Activated CD4-positive, alpha-beta T cell treated with anti-CD3 and anti-CD28 coated beads, Interleukin-2, amount 50 U/mL, for 4 hours (primary cell): ENCODE measurements around the gene LRATD1.

Experiments used
- DNase-seq, 2 experiments: peaks; one replicate each; pipeline ENCODE4 v3.0.0-alpha.2; 2020

LRATD1 gene

DNA sequence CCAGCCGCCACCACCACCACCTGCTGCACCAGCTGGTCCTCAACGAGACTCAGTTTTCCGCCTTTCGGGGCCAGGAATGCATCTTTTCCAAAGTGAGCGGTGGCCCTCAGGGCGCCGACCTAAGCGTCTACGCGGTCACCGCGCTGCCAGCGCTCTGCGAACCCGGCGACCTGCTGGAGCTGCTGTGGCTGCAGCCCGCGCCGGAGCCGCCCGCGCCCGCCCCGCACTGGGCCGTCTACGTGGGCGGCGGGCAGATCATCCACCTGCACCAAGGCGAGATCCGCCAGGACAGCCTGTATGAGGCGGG lies 1.6 kb downstream of the LRATD1 start:
- no peak for DNase-seq

DNA sequence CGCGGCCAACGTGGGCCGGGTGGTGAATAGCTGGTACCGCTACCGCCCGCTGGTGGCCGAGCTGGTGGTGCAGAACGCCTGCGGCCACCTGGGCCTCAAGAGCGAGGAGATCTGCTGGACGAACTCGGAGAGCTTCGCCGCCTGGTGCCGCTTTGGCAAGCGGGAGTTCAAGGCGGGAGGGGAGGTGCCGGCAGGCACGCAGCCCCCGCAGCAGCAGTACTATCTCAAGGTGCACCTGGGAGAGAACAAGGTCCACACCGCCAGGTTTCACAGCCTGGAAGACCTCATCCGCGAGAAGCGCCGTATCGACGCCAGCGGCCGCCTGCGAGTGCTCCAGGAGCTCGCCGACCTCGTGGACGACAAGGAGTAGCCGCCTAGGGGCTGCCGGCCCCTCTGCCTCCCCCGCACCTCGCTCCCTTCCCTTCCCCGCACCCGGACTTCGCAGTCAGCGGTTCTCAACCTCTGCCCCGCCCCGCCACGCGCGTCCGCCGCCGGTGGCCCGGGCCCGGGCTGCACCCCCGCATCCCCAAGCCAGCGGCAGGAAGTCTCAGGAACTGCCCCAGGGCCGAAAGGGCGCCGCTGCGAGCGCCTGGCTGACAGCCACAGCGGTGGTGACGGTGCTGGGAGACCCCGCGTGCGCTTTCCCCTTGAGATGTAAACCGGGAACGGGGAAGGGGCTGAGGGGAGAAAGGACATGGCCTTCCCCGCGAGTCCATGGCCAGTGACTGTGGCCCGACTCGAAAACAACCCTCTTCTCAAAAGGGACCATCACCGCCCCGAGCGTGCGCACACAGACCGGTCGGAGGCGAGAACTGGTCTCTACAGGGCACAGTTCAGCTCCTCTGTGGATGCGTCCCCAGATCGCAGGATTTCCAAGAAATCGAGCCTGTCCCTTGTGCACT lies 2.2 kb downstream of the LRATD1 start:
- no peak for DNase-seq

DNA sequence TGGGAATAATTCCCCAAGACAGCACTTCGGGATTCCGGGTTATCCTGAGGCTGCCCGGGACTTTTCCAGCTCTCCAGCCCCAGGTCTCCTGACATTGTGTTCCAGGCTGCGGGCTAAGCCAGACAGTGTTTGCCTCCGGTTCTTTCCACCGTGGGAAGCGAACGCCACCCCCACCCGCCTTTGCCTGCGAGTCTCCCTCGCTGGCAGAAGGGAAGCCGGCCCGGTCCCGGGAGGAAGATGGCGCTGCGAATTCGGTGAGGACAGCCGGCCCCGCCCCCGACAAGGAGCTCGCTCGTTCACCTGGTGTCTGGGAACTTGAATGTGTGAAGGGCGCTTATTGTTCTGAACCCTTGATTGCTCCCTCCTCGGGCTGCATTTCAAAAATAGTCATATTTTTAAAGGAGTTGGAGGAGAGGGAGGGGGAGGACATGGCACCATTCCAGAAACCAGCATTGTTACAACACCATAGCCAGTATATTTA lies 2.9 kb downstream of the LRATD1 start:
- no peak for DNase-seq

DNA sequence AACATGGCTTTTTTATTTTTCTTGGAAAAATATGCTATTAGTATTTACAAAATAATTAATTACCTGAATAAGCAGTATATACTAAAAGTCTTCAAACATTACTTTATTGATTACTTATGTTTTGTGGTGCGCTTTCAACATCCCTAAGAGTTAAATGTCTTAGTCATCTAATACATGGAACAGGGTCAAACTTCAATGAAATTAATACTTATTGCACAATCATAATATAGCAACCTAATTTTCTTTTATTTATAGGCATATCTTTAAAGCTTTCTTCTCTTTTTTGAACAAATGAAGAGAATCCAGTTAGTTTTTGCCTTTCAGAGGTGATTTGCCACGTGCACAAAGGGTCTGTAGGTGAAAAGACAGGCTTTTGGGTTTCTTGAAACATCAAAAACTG lies 6.0 kb downstream of the LRATD1 start:
- DNase-seq: no peak

DNA sequence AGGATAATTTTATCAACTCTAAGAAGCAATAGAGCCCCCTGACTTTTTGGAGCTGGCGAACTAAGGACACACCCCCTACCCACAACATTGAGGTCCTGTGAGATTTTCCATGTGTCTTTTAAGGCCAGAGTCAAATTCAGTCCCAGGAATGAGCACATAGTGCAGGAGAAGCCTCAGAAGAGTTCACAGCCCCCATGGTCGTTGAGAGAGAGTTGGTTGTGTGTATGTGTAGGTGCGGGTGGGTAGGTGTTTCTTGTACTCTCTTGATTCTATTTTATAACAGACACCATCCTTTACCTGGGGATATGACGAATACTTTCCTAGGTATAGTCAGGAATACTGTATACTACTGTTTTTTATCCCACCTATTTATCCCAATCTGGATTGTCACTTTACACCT lies 8.6 kb downstream of the LRATD1 start:
- DNase-seq: no peak

DNA sequence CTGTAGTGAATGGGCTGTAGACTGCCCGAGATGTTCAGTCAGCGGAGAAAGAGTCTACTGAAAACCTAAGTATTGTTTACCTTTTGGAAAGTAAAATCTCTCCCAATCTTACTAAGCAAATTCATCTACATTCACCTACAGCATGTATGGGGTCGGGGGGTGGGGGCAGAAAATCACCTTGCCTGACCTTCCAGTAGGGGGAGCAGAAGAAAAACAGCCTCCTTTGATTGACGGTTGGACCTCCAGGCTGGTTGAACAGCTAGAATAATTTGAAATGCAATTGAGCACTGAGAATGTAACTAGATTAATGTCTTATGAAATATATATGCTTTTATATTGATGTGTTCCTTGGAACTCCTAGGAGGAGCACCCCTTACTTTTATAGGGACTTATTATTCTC lies 10.0 kb downstream of the LRATD1 start:
- DNase-seq: no peak

DNA sequence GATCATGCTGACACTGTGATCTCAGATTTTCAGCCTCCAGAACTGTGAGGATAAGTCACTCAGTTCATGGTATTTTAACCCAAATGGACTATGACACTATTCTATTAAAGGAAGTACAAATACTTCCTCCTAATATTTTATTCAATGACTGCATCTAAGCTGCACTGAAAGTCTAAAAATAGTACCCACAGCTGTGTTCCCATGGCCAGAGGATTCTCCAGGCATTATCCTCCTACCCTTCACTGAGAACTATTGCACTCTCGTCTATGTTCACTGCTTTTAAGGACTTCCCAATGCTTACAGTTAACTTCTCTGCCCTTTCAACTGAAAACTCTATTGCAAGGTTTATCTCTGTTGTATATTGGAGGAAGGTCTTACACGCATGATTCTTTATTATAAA lies 15.2 kb downstream of the LRATD1 start:
- no peak for DNase-seq

DNA sequence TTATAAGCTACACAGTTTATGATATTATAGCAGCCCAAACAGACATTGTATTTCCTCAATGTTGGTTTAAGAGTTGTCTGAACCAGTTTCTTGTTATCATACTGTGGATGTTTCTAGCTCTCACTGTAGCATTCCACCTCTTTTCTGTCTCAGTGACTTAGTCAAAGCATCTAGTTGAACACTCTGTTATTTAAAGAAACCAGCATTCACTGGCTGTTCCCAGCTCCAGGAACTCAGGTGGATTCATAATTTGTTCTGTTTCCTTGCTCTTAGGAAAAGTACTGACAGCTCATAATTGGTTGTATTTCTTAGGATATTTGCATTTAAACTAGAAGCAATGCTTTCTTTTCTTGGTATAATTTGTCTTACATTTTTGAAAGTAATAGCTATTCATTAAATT lies 17.5 kb downstream of the LRATD1 start:
- no peak for DNase-seq

DNA sequence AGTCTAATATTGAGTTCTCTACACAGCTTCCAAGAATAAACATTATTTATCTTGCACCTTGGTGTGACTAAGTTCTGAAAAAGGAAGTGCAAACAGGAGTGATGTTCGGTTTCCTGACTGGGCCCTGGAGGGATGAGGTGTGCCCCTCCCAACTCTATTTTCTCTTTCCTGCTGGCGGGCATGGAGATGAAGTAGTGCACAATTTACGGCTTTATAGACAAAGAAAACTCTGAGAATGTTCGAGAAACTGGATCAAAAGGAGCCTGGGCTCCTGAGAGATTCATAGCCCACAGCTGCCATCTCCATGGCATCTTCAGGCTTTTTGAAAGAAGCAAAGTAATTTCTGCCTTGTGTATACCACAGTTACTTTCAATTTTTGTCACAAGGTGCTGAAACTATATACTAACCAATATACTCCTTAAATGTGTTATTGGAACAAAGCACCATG lies 22.3 kb downstream of the LRATD1 start:
- DNase-seq: no peak

DNA sequence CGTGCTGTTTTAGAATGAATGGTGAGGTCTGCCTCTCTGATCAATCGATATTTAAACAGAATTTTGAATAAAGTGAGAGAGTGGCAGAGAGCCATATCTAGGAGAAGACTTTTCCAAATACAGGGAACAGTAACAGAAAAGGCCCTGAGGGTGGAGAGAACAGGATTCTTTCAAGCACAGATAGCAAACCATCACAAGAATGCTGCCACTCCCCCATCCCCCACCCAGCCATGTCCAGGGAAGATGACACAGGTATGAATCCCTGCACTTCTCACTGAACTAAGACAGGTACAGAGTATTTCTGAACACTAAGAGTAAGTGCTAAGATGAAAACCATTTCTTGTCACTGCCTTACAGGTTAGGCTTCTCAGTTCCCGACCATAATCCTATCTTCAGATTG lies 23.6 kb downstream of the LRATD1 start:
- no peak for DNase-seq

DNA sequence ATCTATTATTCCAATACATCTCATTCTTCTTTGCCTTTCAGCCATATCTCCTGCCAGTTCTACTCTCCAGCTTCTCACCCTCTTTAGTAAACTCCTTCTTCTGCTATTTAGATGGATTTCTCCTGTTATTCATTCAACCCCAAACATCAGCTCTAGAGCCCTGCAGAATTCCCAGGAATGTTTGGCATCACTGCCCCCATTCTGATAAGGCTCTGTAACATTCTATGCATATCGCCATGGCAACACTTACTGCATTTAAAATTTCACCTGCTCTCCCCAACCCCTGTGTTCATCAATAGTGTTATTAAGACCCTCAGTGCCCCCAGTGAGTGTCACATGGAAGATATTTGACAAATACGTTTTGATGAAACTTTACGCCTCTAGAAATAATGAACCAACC lies 28.6 kb downstream of the LRATD1 start:
- no peak for DNase-seq

DNA sequence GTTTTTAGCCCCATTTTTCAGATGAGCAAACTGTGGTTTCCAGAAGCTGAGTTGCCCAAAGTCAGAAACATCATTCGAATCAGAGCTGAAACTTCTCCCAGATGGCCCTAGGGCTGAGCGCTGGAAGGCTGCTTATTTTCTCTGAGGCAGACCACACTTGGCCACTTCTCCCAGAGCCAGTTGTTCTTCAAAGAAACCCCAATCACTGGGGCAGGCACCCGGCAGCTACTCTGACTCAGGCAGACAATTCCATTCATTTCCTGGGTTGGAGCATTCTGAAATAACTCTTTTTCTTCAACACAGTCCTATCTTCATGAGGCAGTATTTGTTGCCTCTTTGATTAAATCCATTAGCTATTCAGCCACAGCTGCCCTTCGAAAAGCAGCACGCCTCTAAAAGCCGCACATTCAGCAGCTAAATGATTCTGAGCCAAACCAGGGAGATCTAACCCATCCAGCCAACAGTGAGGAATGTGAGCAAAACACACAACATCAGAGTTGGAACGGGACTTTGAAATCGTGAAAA lies 40.9 kb downstream of the LRATD1 start:
- no peak for DNase-seq

DNA sequence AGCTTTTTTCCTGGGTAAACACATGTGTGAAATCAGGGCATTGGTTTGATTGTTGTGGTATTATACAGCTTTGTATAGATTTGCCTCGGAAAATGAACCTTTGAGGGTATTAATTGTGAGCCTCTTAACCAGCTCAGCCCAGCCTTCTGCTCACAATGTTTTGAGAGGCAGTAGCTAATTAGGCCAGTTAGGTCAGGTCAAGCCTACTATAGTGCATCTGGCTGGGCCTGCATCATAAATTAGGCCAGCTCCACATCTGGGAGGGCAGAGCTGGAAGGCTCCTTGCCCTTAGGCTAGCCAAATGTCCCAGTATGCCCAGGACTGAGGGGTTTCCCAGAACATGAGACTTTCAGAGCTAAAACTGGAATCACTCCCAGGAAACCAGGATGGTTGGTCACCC lies 43.0 kb downstream of the LRATD1 start:
- DNase-seq: no peak

DNA sequence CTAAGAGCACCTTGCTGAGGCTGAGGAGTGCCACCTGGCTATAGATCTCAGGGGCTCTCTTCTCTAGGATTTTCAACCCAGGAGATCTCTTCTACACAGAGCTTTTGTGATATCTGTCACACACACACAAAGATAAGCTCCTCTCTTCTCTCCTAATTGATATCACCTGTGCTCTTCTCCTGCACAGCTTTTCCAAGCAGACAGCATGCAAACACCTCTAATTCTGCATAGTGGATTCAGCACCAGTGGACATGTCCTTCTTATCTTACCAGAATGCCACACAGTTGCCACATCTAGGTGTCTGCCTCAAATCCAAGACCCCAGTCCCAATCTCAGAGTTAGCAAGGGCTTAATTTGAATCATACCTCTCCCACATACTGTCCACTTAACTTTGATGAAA lies 43.9 kb downstream of the LRATD1 start:
- no peak for DNase-seq

DNA sequence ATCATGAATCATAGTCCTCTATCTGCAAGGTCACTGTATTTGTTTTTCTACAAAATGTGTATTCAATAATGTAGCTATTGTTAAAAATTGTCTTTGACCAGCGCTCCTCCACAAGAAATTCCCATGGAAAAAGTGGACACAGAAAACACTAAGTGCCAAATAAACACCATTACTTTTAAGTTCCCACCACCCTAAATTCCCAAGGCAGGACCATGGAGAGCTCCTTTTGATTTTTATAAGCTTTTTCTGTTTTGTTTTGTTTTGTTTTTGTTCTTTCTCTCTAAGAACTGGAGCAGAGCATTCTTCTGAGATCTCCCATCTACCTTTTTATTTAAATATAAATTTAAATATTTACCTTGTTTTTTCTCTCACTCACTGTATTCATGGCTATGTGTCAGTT lies 44.5 kb downstream of the LRATD1 start:
- no peak for DNase-seq

DNA sequence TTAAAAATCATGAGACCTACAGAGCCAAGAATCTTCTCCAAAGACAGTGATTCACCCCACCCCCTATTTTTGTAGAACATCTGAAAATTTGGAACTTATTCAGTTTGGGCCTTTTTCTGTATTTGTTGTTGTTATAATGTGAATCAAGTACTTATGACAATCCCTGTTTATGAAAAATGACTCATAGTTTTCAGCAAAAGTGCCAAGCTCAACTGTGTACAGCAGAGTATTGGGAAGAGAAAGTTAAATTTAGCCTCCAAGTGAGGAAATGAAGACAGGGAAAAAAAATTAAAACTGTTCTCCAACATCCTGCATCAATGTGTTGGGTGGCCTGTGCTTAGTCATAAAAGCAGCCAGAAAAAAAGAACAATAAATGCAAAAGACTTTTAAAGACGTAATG lies 46.2 kb downstream of the LRATD1 start:
- DNase-seq: no peak

DNA sequence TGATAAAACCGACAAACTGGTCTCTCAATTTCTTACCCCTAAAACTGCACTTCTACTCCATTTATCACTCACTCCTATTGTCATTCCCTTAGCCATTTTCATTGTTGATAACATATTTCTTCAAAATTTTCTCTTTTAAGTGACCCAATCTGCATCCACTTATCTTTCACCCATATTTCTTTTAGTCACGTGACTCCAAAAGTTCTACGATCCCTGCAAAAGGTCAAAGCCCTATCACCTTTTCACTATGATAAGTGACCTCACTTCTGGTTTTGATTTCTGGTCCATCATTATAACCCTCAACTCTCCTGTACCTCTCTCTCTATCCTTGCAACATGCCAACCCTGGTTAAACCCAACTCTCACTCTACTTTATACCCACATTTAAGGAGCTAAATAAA lies 49.1 kb downstream of the LRATD1 start:
- DNase-seq: no peak
